ENCODE measurements around the gene ARHGAP25.

DNA sequence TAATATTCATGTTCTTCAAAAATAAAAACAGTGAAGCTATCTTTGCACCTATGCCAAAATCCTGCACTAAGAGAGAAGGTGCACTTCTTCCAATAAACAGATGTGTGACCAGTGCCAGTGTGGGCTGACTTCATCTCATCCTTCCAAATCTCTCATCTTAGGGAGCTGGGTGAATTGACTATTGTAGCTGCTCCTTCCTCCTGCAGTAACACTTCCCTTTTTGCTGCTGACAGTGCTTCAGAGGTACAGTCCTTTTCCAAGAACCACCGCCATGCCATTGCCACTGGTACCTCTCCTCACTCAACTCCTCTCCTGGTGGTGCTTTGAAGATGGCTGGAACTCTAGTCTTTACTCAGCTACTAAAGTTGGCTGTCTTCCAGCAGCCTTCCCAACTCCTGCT lies 42.1 kb upstream of the ARHGAP25 start:
- TF ChIP-seq ELF1 (IDR thresholded peaks at IDR 0.05; ENCODE audit: borderline replicate concordance, low read depth) (no peak), EZH2 (IDR thresholded peaks at IDR 0.05) (no peak), POLR2A (IDR thresholded peaks at IDR 0.05; ENCODE audit: borderline replicate concordance, extremely low read depth, insufficient read depth, insufficient read length) (no peak), ZNF274 (IDR thresholded peaks at IDR 0.05; ENCODE audit: low read depth, low read length) (no peak)
- TF ChIP-seq, protein P1, sequence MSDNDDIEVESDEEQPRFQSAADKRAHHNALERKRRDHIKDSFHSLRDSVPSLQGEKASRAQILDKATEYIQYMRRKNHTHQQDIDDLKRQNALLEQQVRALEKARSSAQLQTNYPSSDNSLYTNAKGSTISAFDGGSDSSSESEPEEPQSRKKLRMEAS (IDR thresholded peaks at IDR 0.05) = no peak
- TF ChIP-seq, protein P2, sequence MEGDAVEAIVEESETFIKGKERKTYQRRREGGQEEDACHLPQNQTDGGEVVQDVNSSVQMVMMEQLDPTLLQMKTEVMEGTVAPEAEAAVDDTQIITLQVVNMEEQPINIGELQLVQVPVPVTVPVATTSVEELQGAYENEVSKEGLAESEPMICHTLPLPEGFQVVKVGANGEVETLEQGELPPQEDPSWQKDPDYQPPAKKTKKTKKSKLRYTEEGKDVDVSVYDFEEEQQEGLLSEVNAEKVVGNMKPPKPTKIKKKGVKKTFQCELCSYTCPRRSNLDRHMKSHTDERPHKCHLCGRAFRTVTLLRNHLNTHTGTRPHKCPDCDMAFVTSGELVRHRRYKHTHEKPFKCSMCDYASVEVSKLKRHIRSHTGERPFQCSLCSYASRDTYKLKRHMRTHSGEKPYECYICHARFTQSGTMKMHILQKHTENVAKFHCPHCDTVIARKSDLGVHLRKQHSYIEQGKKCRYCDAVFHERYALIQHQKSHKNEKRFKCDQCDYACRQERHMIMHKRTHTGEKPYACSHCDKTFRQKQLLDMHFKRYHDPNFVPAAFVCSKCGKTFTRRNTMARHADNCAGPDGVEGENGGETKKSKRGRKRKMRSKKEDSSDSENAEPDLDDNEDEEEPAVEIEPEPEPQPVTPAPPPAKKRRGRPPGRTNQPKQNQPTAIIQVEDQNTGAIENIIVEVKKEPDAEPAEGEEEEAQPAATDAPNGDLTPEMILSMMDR (IDR thresholded peaks at IDR 0.05 in 2 of 3, conservative IDR thresholded peaks at IDR 0.05 in 1 of 3; ENCODE audit: borderline replicate concordance in 1 of 3, insufficient read depth in 1 of 3, low read depth in 2 of 3, low read length in 2 of 3) = no peak
